ENCODE data around the gene RADIL. TPM values are rescaled to one million over a fixed set of nuclear protein-coding genes. Genes with fewer than 3 reads are reported as not detected.
A peak's percentile ranks its signal among the peaks of the same experiment; 100 is the strongest.

The RADIL gene
- total and polyA plus RNA-seq, 9 of the 15 experiments (the other 6 are each of a cell fraction or from before 2014, with no cell fraction given), result 0.06 to 8.1 (median 1.9) TPM; not detected in 1

GRCh38 chr7:4871930-4872675 lies 11.4 kb downstream of the RADIL start:
- Histone ChIP-seq H3K36me3 (ENCODE audit: control insufficient read depth, insufficient read depth, low read length) (peaks cover 11% of the 10 kb centered on the region; the same call in 1 of the 3 replicates), H3K4me3 (no peak overlapping the region), H3K27me3 (ENCODE audit: control insufficient read depth in 2 of 2, insufficient read depth in 2 of 2, low read length in 2 of 2) (no peaks in the 10 kb centered on the region), H4K20me1 (replicated peaks; ENCODE audit: control insufficient read depth, insufficient read depth, low read length) (peaks cover 4% of the 10 kb centered on the region; the same call in 1 of the 2 replicates), H2AFZ (ENCODE audit: low read depth, low read length) (peak overlapping the region; percentile 49; the same call in 1 of the 2 replicates), H3K4me2 (ENCODE audit: insufficient read depth, low read length) (peak overlapping the region; percentile 50; the same call in 1 of the 2 replicates), H3K27ac (ENCODE audit: extremely low read depth, low read depth, low read length) (no peak overlapping the region), H3K9me1 (ENCODE audit: control insufficient read depth, insufficient read depth, low read length) (no peaks in the 10 kb centered on the region), H3K9ac (ENCODE audit: insufficient read depth in 1 of 2, low read depth in 2 of 2, low read length in 2 of 2) (peak overlapping the region; percentile 17 to 75; a peak in 3 of 4 replicates), H3K4me1 (replicated peaks in 1 of 2; ENCODE audit: control insufficient read depth in 2 of 2, insufficient read depth in 2 of 2, low read length in 2 of 2) (peaks cover 7 to 26% of the 10 kb centered on the region in 2 experiments), H3K9me3 (replicated peaks; ENCODE audit: control insufficient read depth, insufficient read depth, low read depth, low read length) (no peaks in the 10 kb centered on the region), H3K79me2 (ENCODE audit: control insufficient read depth, insufficient read depth, low read length) (no peaks in the 10 kb centered on the region; the same call in 2 of the 3 replicates)
- FAIRE-seq, result peak; percentile 15
- peak; percentile 26 to 63 (median 48) for DNase-seq (ENCODE audit: extremely low read depth in 1 of 4, low spot score in 3 of 4)
- in situ Hi-C loops (cut with MboI) (no loop called here), intact Hi-C loops (cut with micrococcal nuclease) (no loop called here)
- ATAC-seq, result peak; percentile 77
- ChIA-PET CTCF (ENCODE audit: low intra/inter-chr PET ratio) (no interaction called here), POLR2A (interaction anchor here (0.6 to 1.0 kb wide), 2 partner anchors 11 to 62 kb away, joined by 4 read pairs; partner anchors contain the start of gene RADIL)
- WGBS (ENCODE audit: insufficient coverage, low coverage, missing lambda C conversion rate), result 56% methylated on average over 19 of the region's 19 CpGs
- BruUV-seq (replicated peaks), result no TSS peak
- TF ChIP-seq HDAC8 (tag; IDR thresholded peaks at IDR 0.05) (no peak), MYC (IDR thresholded peaks at IDR 0.05; ENCODE audit: low read depth, low read length) (no peak), MYC (CRISPR knock-in tag; IDR thresholded peaks at IDR 0.05; ENCODE audit: borderline replicate concordance, low read depth) (no peak), PRDM10 (IDR thresholded peaks at IDR 0.05; ENCODE audit: partially characterized antibody) (peak; percentile 12), CBFA2T3 (IDR thresholded peaks at IDR 0.05) (peak; percentile 51), PKNOX1 (IDR thresholded peaks at IDR 0.05) (peak; percentile 59; the same call in 1 of the 2 replicates), NR1H2 (CRISPR knock-in tag; IDR thresholded peaks at IDR 0.05) (no peak), CBFA2T2 (conservative IDR thresholded peaks at IDR 0.05) (0 out of 2 replicates have a peak, but pooled peaks have one; percentile 20), BRF2 (IDR thresholded peaks at IDR 0.05; ENCODE audit: borderline replicate concordance, insufficient read depth, insufficient read length) (no peak), ZNF77 (CRISPR knock-in tag; IDR thresholded peaks at IDR 0.05) (no peak), HMG20A (CRISPR knock-in tag; conservative IDR thresholded peaks at IDR 0.05) (no peak), TRIM24 (IDR thresholded peaks at IDR 0.05) (no peak), ZBTB7A (IDR thresholded peaks at IDR 0.05; ENCODE audit: borderline replicate concordance, control insufficient read depth, low read depth, low read length) (0 out of 2 replicates have a peak, but pooled peaks have one; percentile 55), POU5F1 (IDR thresholded peaks at IDR 0.05; ENCODE audit: borderline replicate concordance, low read depth, low read length, partially characterized antibody) (no peak), RFX7 (CRISPR knock-in tag; IDR thresholded peaks at IDR 0.05) (no peak), MEIS2 (IDR thresholded peaks at IDR 0.05; ENCODE audit: partially characterized antibody) (peak; percentile 72), NELFE (IDR thresholded peaks at IDR 0.05; ENCODE audit: insufficient read depth, insufficient read length) (no peak)
